Body of pancreas (tissue), 4 donors: ENCODE results near the gene RNF25.

Experiments
- CTCF ChIP-seq, 7 experiments: fragments of 450-650 bp in 4 of 7; fragments of 200-600 bp in 3 of 7; sonication (generic) in 3 of 7; IDR thresholded peaks; one replicate each; pipeline ENCODE4 v1.5.1; 2016 to 2019; ENCODE audit warnings: antibody characterized with exemption in 7 of 7
- POLR2A ChIP-seq, 3 donors: fragments of 450-650 bp; IDR thresholded peaks; one replicate each; pipeline ENCODE4 v1.6.1; 2016; ENCODE audit warnings: antibody characterized with exemption in 3 of 3, mild to moderate bottlenecking in 2 of 3

GRCh38 chr2:218710334-218710686, 38.5 kb upstream of the RNF25 start:
- no peak for TF ChIP-seq CTCF (IDR thresholded peaks at IDR 0.05)
- TF ChIP-seq POLR2A (IDR thresholded peaks at IDR 0.05) = no peak
